Stimulated activated CD8-positive, alpha-beta memory T cell treated with anti-CD3 and anti-CD28 coated beads, Interleukin-4, amount 100 ng/mL, for 48 hours (primary cell): ENCODE data around the gene PRKCA.

Experiments
- DNase-seq: peaks from one replicate; pipeline ENCODE4 v3.0.0-alpha.2; 2020

The PRKCA gene

GRCh38 chr17:66667090-66667489 lies 364.7 kb downstream of the PRKCA start:
- no peak for DNase-seq

- peak; percentile 72 for DNase-seq
Observed at GRCh38 chr17:66667491-66668030, 365.1 kb downstream of the PRKCA start.

DNA sequence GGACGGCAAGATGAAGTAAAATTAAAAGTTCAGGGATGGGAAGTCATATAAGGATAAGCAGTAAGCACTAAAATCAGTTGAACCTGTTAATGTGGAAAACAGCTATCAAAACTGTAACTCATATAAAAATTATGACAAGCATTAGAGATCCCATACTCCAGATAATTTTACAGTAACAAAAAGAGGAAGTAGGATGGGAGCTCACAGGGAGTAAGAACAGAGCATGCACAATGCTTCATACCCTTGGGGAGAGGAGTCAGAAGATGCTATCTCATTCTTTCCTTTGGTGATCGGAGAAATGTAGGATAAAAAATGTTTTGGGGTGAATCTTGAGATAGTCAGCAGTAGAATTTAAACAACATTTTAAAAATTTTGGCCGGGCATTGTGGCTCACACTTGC lies 367.8 kb downstream of the PRKCA start:
- no peak for DNase-seq

- no peak for DNase-seq
Observed at GRCh38 chr17:66671156-66671555, 368.7 kb downstream of the PRKCA start.

- DNase-seq: peak; percentile 42
Observed at GRCh38 chr17:66673668-66674276, 371.4 kb downstream of the PRKCA start.

GRCh38 chr17:66675273-66675990 lies 373.0 kb downstream of the PRKCA start:
- DNase-seq: no peak

GRCh38 chr17:66675991-66676371 lies 373.6 kb downstream of the PRKCA start:
- DNase-seq: no peak

- no peak for DNase-seq
Observed at GRCh38 chr17:66676421-66676820, 374.0 kb downstream of the PRKCA start.

- no peak for DNase-seq
Observed at GRCh38 chr17:66677201-66677981, 375.0 kb downstream of the PRKCA start.

- DNase-seq: no peak
Observed at GRCh38 chr17:66678061-66678460, 375.6 kb downstream of the PRKCA start.

DNA sequence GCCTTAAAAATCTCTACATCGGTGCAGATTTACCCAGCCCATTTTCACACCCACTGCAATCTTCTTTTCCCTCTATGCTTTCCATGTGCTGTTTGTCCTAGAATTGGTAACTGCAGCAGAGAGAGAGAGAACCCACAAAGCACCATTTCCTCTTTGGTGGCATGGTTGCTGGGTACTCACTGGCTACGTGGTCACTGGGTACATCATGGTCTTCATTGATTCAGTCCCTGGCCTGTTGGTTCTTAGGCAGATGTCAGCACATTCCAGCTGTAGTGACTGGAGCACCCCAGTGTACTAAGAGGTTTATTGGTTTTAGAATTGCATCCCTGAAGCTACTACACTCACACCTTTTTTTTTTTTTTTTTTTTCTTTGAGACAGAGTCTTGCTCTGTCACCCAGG lies 376.4 kb downstream of the PRKCA start:
- no peak for DNase-seq

GRCh38 chr17:66679631-66680517 lies 377.5 kb downstream of the PRKCA start:
- DNase-seq: no peak

DNA sequence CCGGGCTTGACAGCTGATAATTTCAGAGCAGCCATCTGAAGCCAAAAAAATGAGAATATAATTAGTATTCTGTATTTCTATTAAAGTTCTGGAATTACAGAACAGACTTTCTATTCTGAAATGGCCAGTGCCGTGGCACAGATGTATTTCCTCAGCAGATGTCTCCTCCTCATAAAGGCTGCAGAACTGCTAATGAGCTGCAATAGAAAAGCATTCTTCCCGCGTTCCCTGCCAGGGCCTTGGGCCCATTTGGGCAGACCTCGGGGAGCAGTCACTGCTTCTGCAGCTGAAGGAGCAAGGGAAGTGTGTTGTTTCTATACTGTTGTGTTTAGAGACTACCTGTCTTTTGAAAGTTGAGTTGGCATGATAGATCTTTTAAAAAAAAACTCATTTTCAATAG lies 379.9 kb downstream of the PRKCA start:
- DNase-seq: no peak

DNA sequence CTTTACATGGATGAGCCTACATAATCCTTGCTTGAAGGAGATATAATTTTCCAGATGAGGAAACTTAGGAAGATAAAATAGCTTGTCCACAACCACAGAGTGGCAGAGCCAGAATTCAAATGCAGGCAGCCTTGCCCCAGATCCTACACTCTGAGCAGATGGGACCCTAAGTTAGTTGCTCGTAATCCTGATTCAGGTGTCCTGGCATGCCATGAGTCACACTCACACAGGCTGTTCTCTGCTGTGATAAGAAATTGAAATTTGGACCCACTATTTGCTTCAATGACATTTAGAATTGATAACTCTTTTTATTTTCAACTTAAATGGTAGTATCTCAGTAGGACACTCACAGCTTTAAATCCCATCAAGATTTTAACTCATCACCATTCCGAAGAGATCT lies 381.8 kb downstream of the PRKCA start:
- no peak for DNase-seq

- DNase-seq: no peak
Observed at GRCh38 chr17:66684731-66685130, 382.3 kb downstream of the PRKCA start.

DNA sequence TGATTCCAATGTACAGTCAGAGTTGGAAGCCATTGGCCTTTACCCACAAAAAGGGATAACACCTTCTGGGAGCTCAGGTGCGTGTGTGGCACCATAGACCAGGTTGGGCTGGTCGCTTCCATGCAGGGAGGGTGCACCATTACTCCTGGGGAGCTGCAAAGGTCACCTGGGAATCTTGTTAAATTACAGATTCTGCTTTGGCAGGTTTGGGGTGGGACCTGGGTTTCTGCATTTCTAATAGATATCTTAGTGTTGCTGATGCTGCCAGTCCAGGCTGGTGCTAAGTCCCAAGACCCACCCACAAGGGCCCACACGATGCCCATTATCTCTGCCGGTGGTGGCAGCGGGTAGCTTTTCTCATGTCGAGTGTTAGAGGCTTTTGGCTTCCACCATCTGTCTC lies 384.2 kb downstream of the PRKCA start:
- DNase-seq: no peak

DNA sequence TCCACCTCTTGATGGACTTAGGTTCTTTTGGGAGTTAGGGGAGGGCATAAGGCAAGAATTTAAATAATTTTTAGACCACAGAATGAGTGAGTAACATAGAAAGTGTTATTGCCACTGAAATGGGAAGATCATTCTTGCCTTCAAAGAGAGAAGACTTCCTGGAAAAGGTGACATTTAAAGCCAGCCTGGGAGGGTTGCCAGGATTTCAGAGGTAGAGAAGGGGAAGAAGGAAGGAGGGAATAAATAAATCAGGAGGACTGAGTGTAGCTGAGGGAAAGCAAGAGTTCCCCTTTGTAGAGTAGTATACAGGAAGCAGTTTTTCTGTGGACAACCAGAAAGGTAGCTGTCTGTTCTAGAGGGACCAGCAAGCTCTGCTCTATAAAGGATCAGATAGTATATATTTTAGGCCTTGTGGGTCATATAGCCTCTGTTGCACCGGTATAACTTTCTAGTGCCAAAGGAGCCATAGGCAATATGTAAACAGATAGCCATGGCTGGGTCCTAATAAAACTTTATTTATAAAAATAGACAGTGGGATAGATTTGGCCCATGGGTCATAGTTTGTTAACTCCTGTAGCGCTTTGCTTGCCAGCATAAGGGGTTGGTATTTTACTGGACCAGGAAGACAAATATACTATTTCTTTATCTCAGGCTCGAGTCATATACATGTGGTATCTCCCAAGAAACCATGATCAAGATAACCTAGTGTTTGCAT lies 385.3 kb downstream of the PRKCA start:
- DNase-seq: no peak

DNA sequence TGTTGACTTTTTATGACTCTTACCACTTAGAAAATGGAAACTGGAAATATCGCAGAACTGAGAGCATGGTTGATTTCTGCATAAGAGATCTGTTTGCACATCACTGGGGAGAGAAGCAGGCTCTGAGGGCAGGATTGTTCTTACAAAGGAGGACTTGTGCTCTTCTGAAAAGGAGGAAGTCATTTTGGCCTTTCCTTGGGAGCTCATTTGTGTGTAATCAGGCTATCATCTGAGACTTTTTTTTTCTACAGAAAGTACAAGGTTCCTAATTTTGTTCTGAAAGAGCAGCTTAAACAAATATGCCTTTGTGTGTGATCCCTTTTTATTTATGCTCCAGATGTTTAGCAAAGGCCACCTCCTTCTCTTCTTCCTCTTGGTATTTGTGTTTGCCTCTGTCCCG lies 386.8 kb downstream of the PRKCA start:
- DNase-seq: no peak

- no peak for DNase-seq
Observed at GRCh38 chr17:66690166-66690565, 387.8 kb downstream of the PRKCA start.

DNA sequence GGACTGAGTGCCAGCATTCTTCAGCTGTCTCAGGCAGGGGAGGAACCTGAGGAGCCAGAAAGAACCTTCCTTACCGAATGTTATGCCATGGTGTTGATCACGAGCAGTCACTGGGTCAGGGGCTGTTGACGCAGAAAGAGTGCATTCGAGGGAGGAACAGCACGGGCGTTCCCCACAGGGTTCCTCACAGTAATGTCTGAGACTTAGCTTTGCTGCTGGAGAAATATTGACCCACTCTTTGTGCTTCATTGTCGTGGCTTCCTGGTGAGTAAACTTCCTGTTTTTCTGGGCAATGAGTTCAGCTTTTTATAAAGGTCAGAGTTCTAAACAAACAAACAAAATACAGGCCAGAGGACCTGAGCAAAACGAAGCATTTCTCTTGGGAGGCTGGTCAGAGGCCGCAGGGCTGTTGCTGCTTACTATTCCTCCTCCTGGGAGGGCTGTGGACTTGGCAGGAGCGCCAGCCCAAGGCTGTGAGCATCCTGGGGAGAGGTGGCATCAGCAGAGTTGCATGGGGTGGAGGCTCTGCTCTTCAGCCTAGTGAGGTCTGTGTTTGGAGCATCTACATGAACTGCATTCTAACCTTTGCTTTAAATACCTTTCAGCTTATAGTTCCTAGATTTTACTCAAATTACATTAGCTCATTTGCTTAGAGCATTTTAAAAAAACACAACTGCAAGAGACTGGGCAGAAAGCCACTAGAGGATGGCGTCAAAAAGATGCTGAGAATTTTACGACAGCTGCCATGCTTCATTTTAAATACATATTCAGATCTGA lies 389.4 kb downstream of the PRKCA start:
- no peak for DNase-seq

DNA sequence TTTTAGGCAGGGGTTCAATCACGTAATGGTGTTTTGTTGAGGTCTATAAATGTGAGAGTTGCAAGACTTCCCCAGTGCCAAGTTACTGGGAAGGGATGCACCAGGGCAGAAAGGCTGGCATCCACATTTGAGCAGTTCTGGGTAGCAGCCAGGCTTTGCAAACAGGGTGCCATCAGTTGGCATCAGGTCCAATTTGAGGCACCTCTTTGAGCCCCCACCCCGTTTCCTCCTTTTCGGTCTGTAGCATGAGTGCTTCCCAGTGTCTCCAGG lies 389.9 kb downstream of the PRKCA start:
- no peak for DNase-seq

DNA sequence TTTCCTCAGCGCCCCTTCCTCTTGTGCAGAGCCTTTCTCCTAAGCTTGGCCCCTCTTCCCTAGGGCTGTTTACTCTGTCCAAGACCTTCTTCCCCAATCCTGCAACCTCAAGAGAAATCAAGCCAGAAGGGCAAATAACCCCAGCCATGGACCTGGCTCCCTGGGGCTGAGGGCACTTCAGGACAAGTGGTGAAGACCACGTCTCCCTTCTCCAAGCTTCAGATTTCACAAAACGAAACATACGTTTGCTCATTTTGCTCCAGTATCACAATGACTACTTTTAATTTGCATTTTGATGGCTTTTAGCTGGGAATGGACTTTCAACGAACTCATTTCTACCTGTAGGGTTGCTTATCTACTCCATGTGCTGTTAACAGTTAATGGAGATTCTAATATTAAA lies 392.7 kb downstream of the PRKCA start:
- DNase-seq: no peak
